Coronary artery (tissue), 2 donors: ENCODE results near the gene TNIP1.
A peak's percentile ranks its signal among the peaks of the same experiment; 100 is the strongest.

Experiments
- DNase-seq: peaks from one replicate; pipeline ENCODE4 v3.0.0-alpha.2; 2017; ENCODE audit warnings: low spot score
- H3K27ac ChIP-seq, 2 donors: fragments of 200-600 bp; sonication (generic); one replicate each; pipeline ENCODE4 v1.5.1; 2016 to 2019
- H3K4me3 ChIP-seq: fragments of 200-600 bp; sonication (generic); 2 replicates; pipeline ENCODE4 v1.5.1; 2016; ENCODE audit warnings: mild to moderate bottlenecking, moderate library complexity
- CTCF ChIP-seq: fragments of 200-600 bp; sonication (generic); IDR thresholded peaks from one replicate; pipeline ENCODE4 v1.5.1; 2019; ENCODE audit warnings: antibody characterized with exemption

Gene TNIP1

GRCh38 chr5:151085517-151086041 lies 4.7 kb upstream of the TNIP1 start:
- Histone ChIP-seq H3K4me3 (no peak overlapping the region), H3K27ac (peak overlapping the region; percentile 64 to 75)
- no peak for TF ChIP-seq CTCF
- no peak for DNase-seq

- DNase-seq, result no peak
- no peak for TF ChIP-seq CTCF
- Histone ChIP-seq H3K4me3 (no peak overlapping the region), H3K27ac (peak overlapping the region; percentile 64 to 75)
Observed at GRCh38 chr5:151084363-151084762, 3.5 kb upstream of the TNIP1 start.

- Histone ChIP-seq H3K4me3 (no peak overlapping the region), H3K27ac (no peak overlapping the region)
- no peak for DNase-seq
Observed at GRCh38 chr5:151083081-151083676, 2.3 kb upstream of the TNIP1 start.

GRCh38 chr5:151082282-151082902 lies 1.6 kb upstream of the TNIP1 start:
- Histone ChIP-seq H3K4me3 (peak overlapping the region; percentile 99), H3K27ac (peak overlapping the region in 1 of 2 donors; percentile 100)

More at GRCh38 chr5:151083081-151083676, 2.3 kb upstream of the TNIP1 start:
- no peak for TF ChIP-seq CTCF

GRCh38 chr5:151081431-151082281 lies 822 bp upstream of the TNIP1 start:
- peak overlapping the region; percentile 93 to 100 for H3K27ac ChIP-seq
- no peak for DNase-seq
- peak overlapping the region; percentile 99 for H3K4me3 ChIP-seq
- TF ChIP-seq CTCF, result no peak

More at GRCh38 chr5:151082282-151082902, 1.6 kb upstream of the TNIP1 start:
- DNase-seq, result no peak
- no peak for TF ChIP-seq CTCF

- peak overlapping the region; percentile 99 for H3K4me3 ChIP-seq
- no peak for DNase-seq
- TF ChIP-seq CTCF, result no peak
- H3K27ac ChIP-seq, result peak overlapping the region; percentile 93 to 100
Observed at GRCh38 chr5:151079838-151080612, 809 bp downstream of the TNIP1 start.
